Measurements from ENCODE around the gene ITPA. TPM values are rescaled to one million over a fixed set of nuclear protein-coding genes. Genes with fewer than 3 reads are reported as not detected.

The ITPA gene
- polyA plus RNA-seq, 1 experiment: 35.0 TPM

DNA sequence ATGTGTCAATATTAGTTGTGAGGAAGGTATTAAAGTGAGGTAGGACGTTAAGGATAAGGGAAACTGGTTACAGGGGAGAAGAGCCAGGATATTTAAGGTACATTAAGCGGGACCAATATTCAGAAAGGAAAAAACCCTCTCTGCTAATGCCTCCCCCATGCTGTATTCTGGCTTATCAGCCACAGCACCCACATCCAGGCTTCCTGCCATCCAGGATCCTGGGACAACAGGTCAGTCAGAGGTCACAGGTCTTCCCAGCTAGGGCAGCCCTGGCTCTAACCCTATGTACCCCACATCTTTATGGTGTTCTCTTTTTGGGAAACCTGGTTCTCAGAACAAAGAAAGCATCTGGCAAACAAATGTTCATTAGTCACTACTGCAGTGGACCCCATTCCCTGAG lies 10.1 kb upstream of the ITPA start:
- ChIA-PET CTCF (no interaction called here), POLR2A (no interaction called here)
- TF ChIP-seq, protein P1, sequence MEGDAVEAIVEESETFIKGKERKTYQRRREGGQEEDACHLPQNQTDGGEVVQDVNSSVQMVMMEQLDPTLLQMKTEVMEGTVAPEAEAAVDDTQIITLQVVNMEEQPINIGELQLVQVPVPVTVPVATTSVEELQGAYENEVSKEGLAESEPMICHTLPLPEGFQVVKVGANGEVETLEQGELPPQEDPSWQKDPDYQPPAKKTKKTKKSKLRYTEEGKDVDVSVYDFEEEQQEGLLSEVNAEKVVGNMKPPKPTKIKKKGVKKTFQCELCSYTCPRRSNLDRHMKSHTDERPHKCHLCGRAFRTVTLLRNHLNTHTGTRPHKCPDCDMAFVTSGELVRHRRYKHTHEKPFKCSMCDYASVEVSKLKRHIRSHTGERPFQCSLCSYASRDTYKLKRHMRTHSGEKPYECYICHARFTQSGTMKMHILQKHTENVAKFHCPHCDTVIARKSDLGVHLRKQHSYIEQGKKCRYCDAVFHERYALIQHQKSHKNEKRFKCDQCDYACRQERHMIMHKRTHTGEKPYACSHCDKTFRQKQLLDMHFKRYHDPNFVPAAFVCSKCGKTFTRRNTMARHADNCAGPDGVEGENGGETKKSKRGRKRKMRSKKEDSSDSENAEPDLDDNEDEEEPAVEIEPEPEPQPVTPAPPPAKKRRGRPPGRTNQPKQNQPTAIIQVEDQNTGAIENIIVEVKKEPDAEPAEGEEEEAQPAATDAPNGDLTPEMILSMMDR (IDR thresholded peaks at IDR 0.05; ENCODE audit: insufficient read depth, low read depth, low read length): no peak
- H3K4me3 ChIP-seq (ENCODE audit: low read depth, low read length): no peak overlapping the region
- peaks cover 24% of the 10 kb centered on the region for H3K36me3 ChIP-seq (ENCODE audit: control insufficient read depth, insufficient read depth, low read length)
- no peak for DNase-seq (ENCODE audit: low read depth)
- no peaks in the 10 kb centered on the region for H3K27me3 ChIP-seq (ENCODE audit: control insufficient read depth, insufficient read depth, low read length)

DNA sequence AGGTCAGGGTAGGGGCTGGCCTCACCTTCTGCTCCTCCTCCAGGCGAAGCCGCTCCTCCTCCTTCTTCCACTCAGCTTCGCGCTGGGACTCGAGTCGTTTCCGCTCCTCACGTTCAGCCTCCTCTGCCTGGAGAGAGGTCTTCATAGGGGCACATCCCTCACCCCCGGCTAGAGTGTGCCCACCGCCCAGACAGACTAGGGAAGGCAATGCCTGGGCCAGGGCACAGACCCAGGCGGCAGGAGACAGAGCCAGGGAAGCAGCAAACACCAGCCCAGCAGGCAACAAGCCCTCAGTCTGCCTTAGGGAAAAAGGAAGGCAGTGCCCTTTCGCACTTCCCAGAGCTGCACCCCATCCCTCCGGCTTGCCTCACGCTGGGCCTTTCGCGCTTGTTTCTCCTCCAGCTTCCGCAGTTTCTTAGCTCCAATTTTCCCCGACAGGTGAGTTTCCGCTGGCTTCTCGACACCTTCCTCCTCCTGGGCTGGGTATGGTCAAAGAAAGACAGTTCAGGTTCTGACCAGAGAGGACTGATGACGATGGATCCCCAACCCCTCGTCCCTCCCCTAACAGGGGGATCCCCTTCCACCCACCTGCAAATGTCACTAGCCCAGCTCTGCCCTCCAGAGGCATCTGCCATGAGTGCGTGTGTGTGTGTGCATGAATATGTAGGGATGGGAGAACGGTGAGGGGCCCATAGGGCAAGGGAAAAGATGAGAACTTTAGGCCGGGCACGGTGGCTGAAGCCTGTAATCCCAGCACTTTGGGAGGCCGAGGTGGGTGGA lies 9.1 kb upstream of the ITPA start:
- POLR2A ChIA-PET: no interaction called here
- TF ChIP-seq, protein P1 (IDR thresholded peaks at IDR 0.05; ENCODE audit: insufficient read depth, low read depth, low read length): no peak
- peaks cover 16% of the 10 kb centered on the region for H3K36me3 ChIP-seq (ENCODE audit: control insufficient read depth, insufficient read depth, low read length)
- no peaks in the 10 kb centered on the region for H3K27me3 ChIP-seq (ENCODE audit: control insufficient read depth, insufficient read depth, low read length)
- H3K4me3 ChIP-seq (ENCODE audit: low read depth, low read length): no peak overlapping the region
- CTCF ChIA-PET: no interaction called here
- DNase-seq (ENCODE audit: low read depth): no peak

DNA sequence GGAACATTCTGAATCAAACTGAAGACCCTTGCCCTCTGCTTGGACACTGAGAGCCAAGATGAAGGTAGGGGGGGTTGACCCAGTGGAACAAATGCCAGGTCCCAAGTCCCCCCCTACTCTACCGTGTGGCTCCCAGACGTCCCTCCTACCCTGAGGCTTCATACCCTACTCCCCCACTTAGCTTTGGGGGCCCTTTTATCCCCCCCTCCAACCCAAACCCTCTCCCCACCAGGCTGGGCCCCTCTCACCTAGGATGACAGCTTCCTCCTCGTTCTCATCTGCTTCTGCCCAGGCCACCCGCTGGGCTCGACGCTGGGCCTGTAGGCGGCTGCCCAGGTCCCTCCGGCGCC lies 6.4 kb upstream of the ITPA start:
- POLR2A ChIA-PET: no interaction called here
- peak overlapping the region; percentile 79 for H3K4me3 ChIP-seq (ENCODE audit: low read depth, low read length)

DNA sequence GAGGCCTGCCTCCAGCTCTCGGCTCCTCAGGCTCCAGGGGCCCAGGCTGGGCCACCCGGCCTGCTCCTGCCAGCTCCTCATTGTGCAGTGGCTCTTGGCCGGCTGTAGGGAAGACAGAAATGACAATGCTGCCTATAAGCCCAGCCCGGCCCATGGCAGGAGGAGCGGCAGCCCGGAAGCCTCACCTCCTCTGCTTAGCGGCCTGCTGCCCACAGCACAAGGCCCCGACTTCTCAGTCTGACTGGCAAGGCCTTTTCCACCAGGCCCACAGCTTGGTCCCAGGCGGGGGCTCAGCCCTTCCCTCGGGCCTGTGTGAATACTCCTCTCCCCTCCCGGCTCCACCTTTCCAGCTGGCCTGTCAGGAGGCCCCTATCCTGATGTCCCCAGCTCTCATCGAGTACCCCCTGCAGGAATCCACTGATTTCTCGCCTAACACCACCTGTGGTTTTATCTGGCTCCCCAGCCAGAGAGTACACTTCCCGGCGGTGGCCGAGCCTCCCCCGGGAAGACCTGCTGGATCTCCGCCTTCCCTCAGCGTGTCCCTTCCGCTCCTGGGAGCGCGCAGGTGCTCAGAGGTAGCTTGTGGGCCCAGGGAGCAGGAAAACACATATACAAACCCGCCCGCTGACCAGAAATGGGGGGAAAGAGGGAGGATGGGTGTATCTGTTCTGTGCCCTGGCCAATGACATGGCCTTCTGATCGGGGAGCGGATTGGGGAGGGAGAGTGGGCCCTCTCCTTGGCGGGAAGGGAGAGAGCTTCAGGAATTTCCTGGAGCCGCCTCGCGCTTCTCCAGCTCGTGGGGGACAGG lies 5.8 kb upstream of the ITPA start:
- no peak for DNase-seq (ENCODE audit: low read depth)
- ChIA-PET CTCF (interaction anchor here (0.6 kb wide), 1 partner anchor 8 kb away, joined by 3 read pairs; no protein-coding TSS in a partner anchor), POLR2A (no interaction called here)
- Histone ChIP-seq H3K36me3 (ENCODE audit: control insufficient read depth, insufficient read depth, low read length) (peaks cover 10% of the 10 kb centered on the region), H3K27me3 (ENCODE audit: control insufficient read depth, insufficient read depth, low read length) (no peaks in the 10 kb centered on the region), H3K4me3 (ENCODE audit: low read depth, low read length) (peak overlapping the region; percentile 79)
- TF ChIP-seq, protein P1 (IDR thresholded peaks at IDR 0.05; ENCODE audit: insufficient read depth, low read depth, low read length): no peak

More for the DNA sequence above, 6.4 kb upstream of the ITPA start:
- CTCF ChIA-PET: no interaction called here
- no peak for DNase-seq (ENCODE audit: low read depth)
- no peaks in the 10 kb centered on the region for H3K27me3 ChIP-seq (ENCODE audit: control insufficient read depth, insufficient read depth, low read length)
- TF ChIP-seq, protein P1 (IDR thresholded peaks at IDR 0.05; ENCODE audit: insufficient read depth, low read depth, low read length): no peak
- peaks cover 10% of the 10 kb centered on the region for H3K36me3 ChIP-seq (ENCODE audit: control insufficient read depth, insufficient read depth, low read length)

DNA sequence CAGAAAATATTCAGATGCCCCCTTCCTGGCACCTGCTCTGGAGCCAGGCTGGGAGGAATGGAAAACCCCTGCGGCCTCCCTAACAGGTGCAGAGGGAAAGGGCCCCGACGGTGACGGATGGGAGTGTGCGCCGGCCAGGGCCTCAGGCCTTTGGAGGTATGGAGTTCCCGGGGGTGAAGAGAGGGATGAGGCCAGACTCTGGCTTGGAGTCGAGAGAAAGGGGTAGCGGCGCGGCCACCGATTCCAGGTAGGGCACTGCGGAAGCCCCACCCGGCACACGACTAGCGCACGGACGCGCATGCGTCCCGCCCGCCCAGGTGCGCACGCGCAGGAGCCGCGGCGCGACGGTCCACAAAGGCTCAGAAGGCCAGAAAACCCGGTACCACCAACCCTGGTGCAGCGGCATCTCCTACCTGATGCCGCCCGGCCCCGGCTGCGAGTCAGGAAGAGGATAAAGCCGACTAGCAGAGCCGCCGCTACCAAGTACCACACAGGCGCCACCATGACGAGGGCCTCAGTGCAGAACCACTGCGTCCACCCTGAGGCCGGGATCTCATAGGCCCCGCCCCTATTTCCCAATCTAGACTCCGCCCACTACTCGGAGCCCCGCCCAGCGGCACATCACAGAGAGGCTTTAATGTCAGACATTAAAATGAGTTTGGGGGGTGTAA lies 5.0 kb upstream of the ITPA start, which contains the start of gene DDRGK1:
DDRGK1 (minus strand) TSS at position 559 of the 671 bp plus-strand sequence; CDS start at position 504, 55 bp downstream.
- TF ChIP-seq, protein P1 (IDR thresholded peaks at IDR 0.05; ENCODE audit: insufficient read depth, low read depth, low read length): no peak
- no peaks in the 10 kb centered on the region for H3K27me3 ChIP-seq (ENCODE audit: control insufficient read depth, insufficient read depth, low read length)
- peak; percentile 30 for DNase-seq (ENCODE audit: low read depth)
- H3K4me3 ChIP-seq (ENCODE audit: low read depth, low read length): peak within 1 kb of the TSS; percentile 79
- ChIA-PET POLR2A (no interaction called here), CTCF (interaction anchor here (0.6 kb wide), 1 partner anchor 9 kb away, joined by 3 read pairs; no protein-coding TSS in a partner anchor)
- H3K36me3 ChIP-seq (ENCODE audit: control insufficient read depth, insufficient read depth, low read length): peaks cover 9% of the 10 kb centered on the region

Data from BJ (cell line).